ENCODE results near the gene MGAT5B.
"Not testable (repeated sequence)": the region's sequence is repeated elsewhere in the genome, so short reads cannot be mapped to it uniquely, and the experiment has no call there.

MGAT5B gene

GRCh38 chr17:76868176-76868668, at the start of gene MGAT5B:
Gene MGAT5B, plus strand, starts transcription at chr17:76868404. Its CDS starts 626 bp downstream, at chr17:76869030.
- DNase-seq: peak; percentile 60 to 87

- peak in 1 of 2 donors; percentile 24 for DNase-seq
These were observed 48.2 kb upstream of the MGAT5B start for GRCh38 chr17:76820039-76820438.

- no peak for DNase-seq
These were observed 47.6 kb upstream of the MGAT5B start for GRCh38 chr17:76820561-76820960.

GRCh38 chr17:76822184-76822778, 45.9 kb upstream of the MGAT5B start:
- DNase-seq: no peak

- no peak for DNase-seq
These were observed 44.1 kb upstream of the MGAT5B start for GRCh38 chr17:76824093-76824492.

- DNase-seq: peak; percentile 3 to 8
These were observed 41.7 kb upstream of the MGAT5B start for GRCh38 chr17:76826330-76827068.

- DNase-seq: no peak
These were observed 40.5 kb upstream of the MGAT5B start for GRCh38 chr17:76827736-76828135.

GRCh38 chr17:76830987-76831715, 37.1 kb upstream of the MGAT5B start:
- DNase-seq: no peak

- DNase-seq: no peak
These were observed 35.1 kb upstream of the MGAT5B start for GRCh38 chr17:76833034-76833644.

GRCh38 chr17:76833747-76834146, 34.5 kb upstream of the MGAT5B start:
- no peak for DNase-seq

- DNase-seq: no peak
These were observed 33.3 kb upstream of the MGAT5B start for GRCh38 chr17:76834870-76835269.

GRCh38 chr17:76840443-76840767, 27.8 kb upstream of the MGAT5B start:
- no peak for DNase-seq

GRCh38 chr17:76840884-76841775, 27.1 kb upstream of the MGAT5B start:
- DNase-seq: no peak

GRCh38 chr17:76841776-76842405, 26.3 kb upstream of the MGAT5B start:
- DNase-seq: no peak

- DNase-seq: not testable (repeated sequence)
These were observed 25.1 kb upstream of the MGAT5B start for GRCh38 chr17:76843068-76843467.

- no peak for DNase-seq
These were observed 24.3 kb upstream of the MGAT5B start for GRCh38 chr17:76843703-76844484.

- DNase-seq: no peak
These were observed 23.7 kb upstream of the MGAT5B start for GRCh38 chr17:76844485-76844829.

- DNase-seq: no peak
These were observed 23.4 kb upstream of the MGAT5B start for GRCh38 chr17:76844846-76845245.

GRCh38 chr17:76845541-76846017, 22.6 kb upstream of the MGAT5B start:
- no peak for DNase-seq

- no peak for DNase-seq
These were observed 21.2 kb upstream of the MGAT5B start for GRCh38 chr17:76847031-76847430.

GRCh38 chr17:76848670-76849069, 19.5 kb upstream of the MGAT5B start:
- DNase-seq: no peak
